Ectodermal cell (in vitro differentiated cells): ENCODE measurements around the gene SLC3A2. TPM values are rescaled to one million over a fixed set of nuclear protein-coding genes. Genes with fewer than 3 reads are reported as not detected.
A peak's percentile ranks its signal among the peaks of the same experiment; 100 is the strongest.
"Not testable (repeated sequence)": the region's sequence is repeated elsewhere in the genome, so short reads cannot be mapped to it uniquely, and the experiment has no call there.

Source experiments
- H3K27ac ChIP-seq: 2 replicates; pipeline ENCODE4 v1.7.0; 2013; ENCODE audit warnings: mild to moderate bottlenecking, low read depth, low read length; ENCODE audit not compliant: insufficient read depth, poor library complexity, severe bottlenecking
- H3K27me3 ChIP-seq: 2 replicates; pipeline ENCODE4 v1.7.0; 2013; ENCODE audit warnings: mild to moderate bottlenecking, low read length; ENCODE audit not compliant: insufficient read depth, control insufficient read depth, poor library complexity, severe bottlenecking
- H3K36me3 ChIP-seq: one replicate; pipeline ENCODE4 v1.7.0; 2013; ENCODE audit warnings: low read length; ENCODE audit not compliant: control insufficient read depth, insufficient read depth
- H3K4me1 ChIP-seq: one replicate; pipeline ENCODE4 v1.7.0; 2013; ENCODE audit warnings: low read length; ENCODE audit not compliant: control insufficient read depth, insufficient read depth
- H3K4me3 ChIP-seq: 2 replicates; pipeline ENCODE4 v1.7.0; 2013; ENCODE audit warnings: low read depth, low read length, control low read depth; ENCODE audit not compliant: insufficient read depth
- H3K9me3 ChIP-seq: 2 replicates; pipeline ENCODE4 v1.7.0; 2013; ENCODE audit warnings: mild to moderate bottlenecking, low read length, moderate library complexity; ENCODE audit not compliant: control insufficient read depth
- WGBS, 2 experiments: methylation state at CpG; one replicate each; pipeline ENCODE4 v1.1.7; 2013; ENCODE audit warnings: missing lambda C conversion rate in 2 of 2; 5-methylcytosine and 5-hydroxymethylcytosine counted together
- polyA plus RNA-seq, 4 experiments: library from polyadenylated mRNA; stranded (reverse); fragments of 50-300 nt; gene quantifications; one replicate each; pipeline ENCODE4 v1.2.3, GENCODE V29; 2013

The SLC3A2 gene
- 174 TPM for polyA plus RNA-seq (2013, experiment 1 of 4)
- 183 TPM for polyA plus RNA-seq (2013, experiment 2 of 4)
- 116 TPM for polyA plus RNA-seq (2013, experiment 3 of 4)
- polyA plus RNA-seq (2013, experiment 4 of 4): 130 TPM

DNA sequence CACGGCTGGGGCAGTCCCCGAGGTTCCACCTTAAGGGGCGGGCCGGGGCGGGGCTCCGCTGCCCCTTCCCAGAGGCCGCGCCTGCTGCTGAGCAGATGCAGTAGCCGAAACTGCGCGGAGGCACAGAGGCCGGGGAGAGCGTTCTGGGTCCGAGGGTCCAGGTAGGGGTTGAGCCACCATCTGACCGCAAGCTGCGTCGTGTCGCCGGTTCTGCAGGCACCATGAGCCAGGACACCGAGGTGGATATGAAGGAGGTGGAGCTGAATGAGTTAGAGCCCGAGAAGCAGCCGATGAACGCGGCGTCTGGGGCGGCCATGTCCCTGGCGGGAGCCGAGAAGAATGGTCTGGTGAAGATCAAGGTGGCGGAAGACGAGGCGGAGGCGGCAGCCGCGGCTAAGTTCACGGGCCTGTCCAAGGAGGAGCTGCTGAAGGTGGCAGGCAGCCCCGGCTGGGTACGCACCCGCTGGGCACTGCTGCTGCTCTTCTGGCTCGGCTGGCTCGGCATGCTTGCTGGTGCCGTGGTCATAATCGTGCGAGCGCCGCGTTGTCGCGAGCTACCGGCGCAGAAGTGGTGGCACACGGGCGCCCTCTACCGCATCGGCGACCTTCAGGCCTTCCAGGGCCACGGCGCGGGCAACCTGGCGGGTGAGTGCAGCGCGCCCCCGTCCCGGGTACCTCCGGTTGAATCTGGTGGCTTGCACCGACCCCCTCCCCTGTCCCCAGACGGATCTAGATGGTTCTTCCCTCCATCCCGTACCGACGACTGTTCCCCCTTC lies at the start of gene SLC3A2:
Gene SLC3A2 (plus strand): TSS at position 94 of the 776 bp plus-strand sequence. CDS start 128 bp downstream, at position 222.
- Histone ChIP-seq H3K9me3 (no peaks in the 10 kb centered on the region), H3K36me3 (peaks cover 43% of the 10 kb centered on the region), H3K4me1 (peaks cover 33% of the 10 kb centered on the region), H3K4me3 (peak within 1 kb of the TSS; percentile 77), H3K27me3 (no peaks in the 10 kb centered on the region), H3K27ac (peak within 1 kb of the TSS; percentile 98)
- WGBS, 2 experiments: 0% methylated on average over 69 of the region's 69 CpGs

DNA sequence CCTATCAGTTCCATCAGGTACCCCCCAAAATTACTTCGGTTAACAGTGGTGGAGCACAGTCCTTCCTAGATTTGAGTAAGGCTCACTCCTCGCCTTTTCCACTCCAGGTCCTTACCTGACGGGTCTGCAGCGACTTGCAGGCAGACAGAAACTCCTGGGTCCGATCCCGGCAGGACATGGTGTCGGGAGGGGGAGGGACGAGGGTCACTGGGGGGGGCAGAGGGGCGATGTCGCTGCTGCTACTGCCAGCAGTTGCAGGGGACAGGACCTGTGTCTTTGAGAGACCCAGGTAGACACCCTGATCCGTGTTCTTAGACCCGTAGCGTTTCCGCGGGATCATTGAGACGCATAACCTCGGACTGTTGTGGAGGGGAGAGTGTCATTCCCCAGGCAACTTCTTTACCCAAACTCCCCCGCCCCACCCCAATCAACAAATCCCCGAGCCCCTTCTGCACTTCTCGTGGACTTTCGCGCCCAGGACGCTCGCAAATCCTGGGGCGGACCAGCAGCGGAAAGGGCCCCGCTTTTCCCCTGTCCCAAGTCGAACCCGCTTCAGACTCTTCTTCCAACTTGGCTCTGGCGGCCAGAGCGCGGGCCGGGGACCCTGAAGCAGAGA lies 49.7 kb upstream of the SLC3A2 start:
- Histone ChIP-seq H3K27ac (peak overlapping the region; percentile 95), H3K4me3 (peak overlapping the region; percentile 93), H3K4me1 (peaks cover 9% of the 10 kb centered on the region), H3K27me3 (no peaks in the 10 kb centered on the region), H3K9me3 (no peaks in the 10 kb centered on the region), H3K36me3 (peaks cover 21% of the 10 kb centered on the region)
- whole genome bisulfite sequencing, 2 experiments: 1 to 2% methylated on average over 33 of the region's 33 CpGs

- Histone ChIP-seq H3K36me3 (peaks cover 21% of the 10 kb centered on the region), H3K9me3 (no peaks in the 10 kb centered on the region)
- whole genome bisulfite sequencing, 2 experiments: 0% methylated on average over 64 to 65 of the region's 65 CpGs
Observed at GRCh38 chr11:62831520-62832335, 49.0 kb upstream of the SLC3A2 start, which contains the start of gene STX5. TSS of gene STX5 (minus strand) at chr11:62832051. CDS start at chr11:62831243, 808 bp downstream.

DNA sequence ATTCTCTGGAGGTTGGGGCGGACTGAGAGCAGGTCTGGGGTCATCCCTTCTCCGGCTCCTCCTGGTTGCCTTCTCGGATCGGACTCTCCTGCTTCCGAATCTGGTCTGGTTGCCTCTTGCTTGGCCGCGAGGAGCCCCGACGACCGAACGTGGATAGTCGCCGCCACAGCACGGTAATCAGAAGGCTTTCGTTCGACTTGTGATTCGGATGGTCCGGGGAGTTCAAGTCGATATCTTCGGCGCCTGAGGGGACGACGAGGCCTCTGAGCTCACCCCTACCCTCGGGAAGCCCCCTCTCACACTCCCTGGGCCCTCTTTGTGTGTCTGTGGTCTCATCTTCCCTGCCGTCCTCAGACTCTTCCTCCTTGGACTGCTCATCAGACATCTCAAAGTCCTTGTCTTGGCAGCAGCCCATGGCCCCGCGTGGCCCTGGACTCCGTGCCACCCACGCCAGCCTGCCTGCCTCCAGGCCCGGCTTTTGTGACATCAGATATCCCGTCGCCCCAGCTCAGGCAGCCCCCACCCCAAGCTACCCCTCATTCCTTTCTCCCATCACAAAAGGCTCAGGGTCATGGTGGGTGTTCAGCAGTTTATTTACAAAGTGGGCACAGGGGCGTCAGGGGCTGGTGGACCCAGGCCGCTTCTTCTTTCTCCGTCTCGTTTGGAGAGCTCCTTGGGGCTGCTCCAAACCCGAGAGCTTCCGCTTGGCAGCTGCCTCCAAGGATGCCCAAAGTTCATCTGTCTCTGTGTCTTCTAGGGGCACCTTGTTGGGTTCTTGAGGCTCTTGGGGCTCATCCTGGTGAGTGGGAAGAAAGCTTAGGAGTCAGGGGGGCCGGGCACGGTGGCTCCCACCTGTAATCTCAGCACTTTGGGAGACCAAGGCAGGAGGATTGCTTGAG lies 48.1 kb upstream of the SLC3A2 start, which contains the start of gene TEX54:
Gene TEX54 (minus strand): TSS at position 506 of the 899 bp plus-strand sequence.
- 22 to 23% methylated on average over 40 of the region's 40 CpGs for WGBS, 2 experiments
- H3K27me3 ChIP-seq: no peaks in the 10 kb centered on the region
- H3K27ac ChIP-seq: peak within 1 kb of the TSS; percentile 95
- no peaks in the 10 kb centered on the region for H3K9me3 ChIP-seq
- peaks cover 9% of the 10 kb centered on the region for H3K4me1 ChIP-seq
- peaks cover 16% of the 10 kb centered on the region for H3K36me3 ChIP-seq
- H3K4me3 ChIP-seq: peak within 1 kb of the TSS; percentile 93

More at GRCh38 chr11:62831520-62832335, 49.0 kb upstream of the SLC3A2 start, which contains the start of gene STX5:
- peak within 1 kb of the TSS; percentile 95 for H3K27ac ChIP-seq
- H3K4me3 ChIP-seq: peak within 1 kb of the TSS; percentile 93
- H3K4me1 ChIP-seq: peaks cover 9% of the 10 kb centered on the region
- H3K27me3 ChIP-seq: no peaks in the 10 kb centered on the region

DNA sequence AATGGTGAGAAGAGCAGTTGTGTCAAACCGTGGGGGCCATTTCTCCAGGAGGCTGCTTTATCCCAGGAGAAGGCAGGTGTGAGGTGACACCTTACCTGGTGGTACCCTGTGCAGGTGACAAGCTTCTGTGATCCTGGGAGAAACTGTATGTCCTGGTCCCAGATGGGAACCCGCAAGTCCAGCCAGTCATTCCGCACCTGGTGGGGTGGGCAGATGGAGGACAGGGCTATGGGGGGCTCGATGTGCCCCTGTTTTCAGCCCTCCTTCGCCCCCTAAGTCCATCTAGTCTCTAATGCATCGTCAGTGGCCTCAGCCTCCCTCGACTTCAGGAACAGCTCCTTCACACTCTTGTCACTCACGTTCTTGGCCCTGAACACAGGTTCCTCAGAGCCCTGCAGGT lies 45.4 kb upstream of the SLC3A2 start:
- no peaks in the 10 kb centered on the region for H3K9me3 ChIP-seq
- 90 to 93% methylated on average over 8 of the region's 8 CpGs for WGBS, 2 experiments
- H3K27ac ChIP-seq: no peak overlapping the region
- no peak overlapping the region for H3K4me3 ChIP-seq
- peaks cover 15% of the 10 kb centered on the region for H3K36me3 ChIP-seq
- H3K27me3 ChIP-seq: no peaks in the 10 kb centered on the region
- peaks cover 9% of the 10 kb centered on the region for H3K4me1 ChIP-seq

GRCh38 chr11:62839050-62839945 lies 41.4 kb upstream of the SLC3A2 start, which contains the start of gene WDR74:
TSS of gene WDR74 (minus strand) at chr11:62839590. CDS start at chr11:62839570, 20 bp downstream.
- no peaks in the 10 kb centered on the region for H3K27me3 ChIP-seq
- peaks cover 12% of the 10 kb centered on the region for H3K4me1 ChIP-seq
- peaks cover 15% of the 10 kb centered on the region for H3K36me3 ChIP-seq
- peak within 1 kb of the TSS; percentile 96 for H3K27ac ChIP-seq
- peak within 1 kb of the TSS; percentile 85 for H3K4me3 ChIP-seq
- 0 to 1% methylated on average over 61 to 62 of the region's 62 CpGs for WGBS, 2 experiments
- H3K9me3 ChIP-seq: no peaks in the 10 kb centered on the region

- peak overlapping the region; percentile 85 for H3K4me3 ChIP-seq
- peak overlapping the region; percentile 96 for H3K27ac ChIP-seq
- not testable (repeated sequence) for H3K9me3 ChIP-seq, H3K27me3 ChIP-seq, H3K36me3 ChIP-seq
- H3K4me1 ChIP-seq: peaks cover 12% of the 10 kb centered on the region
- 4% methylated on average over 41 of the region's 41 CpGs for WGBS, 2 experiments
Observed at GRCh38 chr11:62840721-62841360, 39.9 kb upstream of the SLC3A2 start.

- 0% methylated on average over 32 to 33 of the region's 33 CpGs for WGBS, 2 experiments
- H3K36me3 ChIP-seq: no peaks in the 10 kb centered on the region
- H3K4me1 ChIP-seq: peaks cover 12% of the 10 kb centered on the region
- peak overlapping the region; percentile 37 for H3K4me3 ChIP-seq
- H3K27ac ChIP-seq: peak overlapping the region; percentile 96
- no peaks in the 10 kb centered on the region for H3K27me3 ChIP-seq
- no peaks in the 10 kb centered on the region for H3K9me3 ChIP-seq
Observed at GRCh38 chr11:62841361-62842170, 39.1 kb upstream of the SLC3A2 start.
